Adrenal gland (tissue), 5 donors: ENCODE results near the gene MBNL3.

Source experiments
- CTCF ChIP-seq, 6 experiments: fragments of 450-650 bp in 4 of 6; fragments of 200-600 bp in 2 of 6; sonication (generic) in 1 of 6; IDR thresholded peaks; 1 replicate in 5 of 6; 2 replicates in 1 of 6; pipeline versions ENCODE4 v1.5.1 to v1.8.0; 2016 to 2021; ENCODE audit warnings: antibody characterized with exemption in 6 of 6, mild to moderate bottlenecking in 2 of 6, moderate library complexity in 1 of 6
- POLR2A ChIP-seq, 2 donors: fragments of 450-650 bp; IDR thresholded peaks; one replicate each; pipeline ENCODE4 v1.6.1; 2017; ENCODE audit warnings: antibody characterized with exemption in 2 of 2, mild to moderate bottlenecking in 2 of 2, moderate library complexity in 1 of 2
- donor health status: DM: no; HTN: no; CAD: no.

GRCh38 chrX:132406106-132406505 is 82.7 kb downstream of the MBNL3 start:
- TF ChIP-seq CTCF (IDR thresholded peaks at IDR 0.05) (no peak), POLR2A (IDR thresholded peaks at IDR 0.05) (no peak)
